ENCODE measurements around the gene BTBD16.

DNA sequence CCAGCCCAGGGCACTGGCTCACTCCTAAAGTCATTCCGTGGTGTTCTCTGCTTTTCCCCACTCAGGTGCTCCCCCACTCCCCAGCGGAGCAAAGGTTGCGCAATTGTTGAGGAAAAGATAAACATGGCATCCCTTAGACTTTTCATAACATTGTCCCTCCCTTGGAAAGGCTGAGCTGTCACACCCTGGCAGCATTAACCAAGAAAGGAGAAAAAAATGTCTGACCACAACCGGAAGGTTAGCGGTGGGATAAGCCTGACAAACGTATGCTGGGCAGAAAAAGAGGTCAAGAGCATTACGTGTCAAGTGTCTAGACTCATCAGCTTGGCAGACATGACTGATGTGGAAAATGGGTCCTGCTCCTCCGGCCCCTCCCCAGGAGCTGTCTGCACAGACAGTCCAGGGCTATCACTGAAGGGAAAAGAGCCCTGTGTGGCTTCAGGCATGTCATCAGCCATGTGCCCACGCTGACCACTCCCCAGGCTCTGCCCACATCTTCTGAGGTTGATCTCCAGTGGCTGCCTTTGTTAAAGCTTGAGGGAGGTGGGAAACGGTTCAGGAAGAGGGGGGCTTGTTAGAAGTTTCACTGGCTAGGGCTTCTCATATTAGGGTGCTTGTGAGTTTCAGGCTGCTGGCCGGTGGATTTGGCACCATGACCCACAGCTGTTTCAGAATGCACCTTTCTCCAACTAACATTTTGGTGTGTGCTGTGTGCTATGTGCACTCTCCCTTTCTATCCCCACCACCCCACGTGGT, 30.1 kb downstream of the BTBD16 start:
- TF ChIP-seq, protein P1, sequence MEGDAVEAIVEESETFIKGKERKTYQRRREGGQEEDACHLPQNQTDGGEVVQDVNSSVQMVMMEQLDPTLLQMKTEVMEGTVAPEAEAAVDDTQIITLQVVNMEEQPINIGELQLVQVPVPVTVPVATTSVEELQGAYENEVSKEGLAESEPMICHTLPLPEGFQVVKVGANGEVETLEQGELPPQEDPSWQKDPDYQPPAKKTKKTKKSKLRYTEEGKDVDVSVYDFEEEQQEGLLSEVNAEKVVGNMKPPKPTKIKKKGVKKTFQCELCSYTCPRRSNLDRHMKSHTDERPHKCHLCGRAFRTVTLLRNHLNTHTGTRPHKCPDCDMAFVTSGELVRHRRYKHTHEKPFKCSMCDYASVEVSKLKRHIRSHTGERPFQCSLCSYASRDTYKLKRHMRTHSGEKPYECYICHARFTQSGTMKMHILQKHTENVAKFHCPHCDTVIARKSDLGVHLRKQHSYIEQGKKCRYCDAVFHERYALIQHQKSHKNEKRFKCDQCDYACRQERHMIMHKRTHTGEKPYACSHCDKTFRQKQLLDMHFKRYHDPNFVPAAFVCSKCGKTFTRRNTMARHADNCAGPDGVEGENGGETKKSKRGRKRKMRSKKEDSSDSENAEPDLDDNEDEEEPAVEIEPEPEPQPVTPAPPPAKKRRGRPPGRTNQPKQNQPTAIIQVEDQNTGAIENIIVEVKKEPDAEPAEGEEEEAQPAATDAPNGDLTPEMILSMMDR (IDR thresholded peaks at IDR 0.05): no peak
- no peak for TF ChIP-seq POLR2A (IDR thresholded peaks at IDR 0.05)
- no peak for TF ChIP-seq POLR2AphosphoS5 (IDR thresholded peaks at IDR 0.05)

Measured in prostate gland (tissue), 2 donors.